Body of pancreas (tissue), 4 donors: ENCODE data around the gene KRT16. TPM values are rescaled to one million over a fixed set of nuclear protein-coding genes. Genes with fewer than 3 reads are reported as not detected.

ENCODE experiments used
- ATAC-seq: fragments of 150-250 bp; one replicate; pipeline ENCODE4 v1.9.1; 2016
- DNase-seq, 4 donors: peaks; one replicate each; pipeline ENCODE4 v3.0.0-alpha.2; 2019
- H3K27ac ChIP-seq, 4 donors: fragments of 200-600 bp; sonication (generic); 1 replicate in 3 of 4; 2 replicates in 1 of 4; pipeline versions ENCODE4 v1.5.1 to v1.6.1; 2016 to 2019; ENCODE audit warnings: mild to moderate bottlenecking in 1 of 4, mixed read lengths in 1 of 4, moderate library complexity in 1 of 4
- H3K27me3 ChIP-seq, 2 donors: fragments of 200-600 bp; sonication (generic); one replicate each; pipeline ENCODE4 v1.6.0; 2016; ENCODE audit warnings: mild to moderate bottlenecking in 1 of 2
- H3K36me3 ChIP-seq, 2 donors: fragments of 200-600 bp; sonication (generic); replicated peaks in 1 of 2; 2 replicates each; pipeline ENCODE4 v1.5.1; 2016; ENCODE audit warnings: low read depth in 2 of 2; ENCODE audit not compliant: insufficient read depth in 1 of 2
- H3K4me1 ChIP-seq: fragments of 200-600 bp; sonication (generic); one replicate; pipeline ENCODE4 v1.6.0; 2016
- H3K4me3 ChIP-seq, 2 donors: fragments of 200-600 bp; sonication (generic); 1 replicate in 1 of 2; 2 replicates in 1 of 2; pipeline ENCODE4 v1.5.1; 2016 to 2019
- H3K9me3 ChIP-seq, 3 donors: fragments of 200-600 bp; sonication (generic); 1 replicate in 2 of 3; 2 replicates in 1 of 3; pipeline ENCODE4 v1.5.1; 2016
- POLR2A ChIP-seq, 3 donors: fragments of 450-650 bp; IDR thresholded peaks; one replicate each; pipeline ENCODE4 v1.6.1; 2016; ENCODE audit warnings: antibody characterized with exemption in 3 of 3, mild to moderate bottlenecking in 2 of 3
- WGBS, 2 donors: methylation state at CpG; one replicate each; pipeline ENCODE4 v1.1.5; 2017; 5-methylcytosine and 5-hydroxymethylcytosine counted together
- intact Hi-C: fragments of 100-400 bp; cut with DNase I; formaldehyde crosslinking; loops from one replicate; pipeline ENCODE4 v1.15.1; 2023
- total RNA-seq, 2 donors: library from RNA; depleted of rRNA; stranded (reverse); fragments of >200 nt; gene quantifications; one replicate each; pipeline ENCODE4 v1.1.0, GENCODE V29; 2016
- TF ChIP-seq, protein P1 (sequence below), 7 experiments: fragments of 450-650 bp in 4 of 7; fragments of 200-600 bp in 3 of 7; sonication (generic) in 3 of 7; IDR thresholded peaks; one replicate each; pipeline ENCODE4 v1.5.1; 2016 to 2019; ENCODE audit warnings: antibody characterized with exemption in 7 of 7

Gene KRT16
- total RNA-seq, 2 donors from 2014 or later = 1.6 to 4.2 TPM

DNA sequence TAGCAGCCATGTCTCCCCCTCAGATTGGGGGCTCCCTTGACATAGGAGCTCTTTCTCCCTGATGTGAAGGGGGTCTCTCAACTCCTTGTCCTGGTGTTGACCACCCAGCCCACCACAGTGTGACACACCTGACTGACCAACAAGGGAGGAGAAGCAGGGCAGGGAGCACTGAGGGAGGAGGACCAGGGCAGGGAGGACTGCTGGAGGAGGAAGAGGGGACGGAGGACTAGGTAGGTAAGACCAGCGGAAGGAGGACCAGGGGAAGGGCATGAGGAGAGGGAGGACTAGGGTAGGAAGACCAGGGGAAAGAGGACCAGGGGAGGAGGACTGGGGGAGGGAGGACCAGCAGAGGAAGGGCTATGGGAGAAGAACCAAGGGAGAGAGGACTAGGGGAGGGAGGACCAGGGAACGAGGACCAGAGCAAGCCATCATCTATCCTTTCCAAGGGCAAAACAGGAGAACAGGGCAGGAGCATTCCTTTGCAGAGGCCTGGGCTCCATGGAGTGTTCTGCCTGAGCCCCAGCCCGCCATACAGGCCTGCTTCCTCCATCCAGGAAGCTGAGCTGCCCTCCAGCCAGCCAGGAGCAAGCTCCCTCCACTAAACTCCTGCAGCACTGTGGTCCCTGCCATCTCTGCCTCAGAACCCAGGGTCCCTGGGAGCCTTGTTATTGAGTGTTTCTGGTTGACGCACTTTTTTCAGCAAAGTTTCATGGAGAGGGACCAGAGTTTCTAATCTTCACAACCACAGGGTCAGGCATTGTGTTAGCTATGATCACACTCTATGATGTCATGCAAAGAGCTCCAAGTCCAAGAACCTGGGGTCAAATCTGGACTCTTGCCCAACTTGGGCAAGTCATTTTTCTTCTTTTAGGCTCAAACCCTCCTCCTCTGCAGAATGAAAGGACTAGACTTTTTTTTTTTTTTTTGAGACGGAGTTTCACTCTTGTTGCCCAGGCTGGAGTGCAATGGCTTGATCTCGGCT is 27.2 kb upstream of the KRT16 start:
- H3K36me3 ChIP-seq = no peaks in the 10 kb centered on the region
- H3K4me3 ChIP-seq = no peak overlapping the region
- H3K27me3 ChIP-seq = no peaks in the 10 kb centered on the region
- no peaks in the 10 kb centered on the region for H3K9me3 ChIP-seq
- H3K4me1 ChIP-seq = peaks cover 10% of the 10 kb centered on the region
- no peak overlapping the region for H3K27ac ChIP-seq
- no peak for DNase-seq
- no peak for TF ChIP-seq POLR2A (IDR thresholded peaks at IDR 0.05)
- TF ChIP-seq, protein P1, sequence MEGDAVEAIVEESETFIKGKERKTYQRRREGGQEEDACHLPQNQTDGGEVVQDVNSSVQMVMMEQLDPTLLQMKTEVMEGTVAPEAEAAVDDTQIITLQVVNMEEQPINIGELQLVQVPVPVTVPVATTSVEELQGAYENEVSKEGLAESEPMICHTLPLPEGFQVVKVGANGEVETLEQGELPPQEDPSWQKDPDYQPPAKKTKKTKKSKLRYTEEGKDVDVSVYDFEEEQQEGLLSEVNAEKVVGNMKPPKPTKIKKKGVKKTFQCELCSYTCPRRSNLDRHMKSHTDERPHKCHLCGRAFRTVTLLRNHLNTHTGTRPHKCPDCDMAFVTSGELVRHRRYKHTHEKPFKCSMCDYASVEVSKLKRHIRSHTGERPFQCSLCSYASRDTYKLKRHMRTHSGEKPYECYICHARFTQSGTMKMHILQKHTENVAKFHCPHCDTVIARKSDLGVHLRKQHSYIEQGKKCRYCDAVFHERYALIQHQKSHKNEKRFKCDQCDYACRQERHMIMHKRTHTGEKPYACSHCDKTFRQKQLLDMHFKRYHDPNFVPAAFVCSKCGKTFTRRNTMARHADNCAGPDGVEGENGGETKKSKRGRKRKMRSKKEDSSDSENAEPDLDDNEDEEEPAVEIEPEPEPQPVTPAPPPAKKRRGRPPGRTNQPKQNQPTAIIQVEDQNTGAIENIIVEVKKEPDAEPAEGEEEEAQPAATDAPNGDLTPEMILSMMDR (IDR thresholded peaks at IDR 0.05) = no peak
- 82 to 86% methylated on average over 7 of the region's 7 CpGs for WGBS, 2 donors
- intact Hi-C loops = no loop called here
- ATAC-seq = no peak

DNA sequence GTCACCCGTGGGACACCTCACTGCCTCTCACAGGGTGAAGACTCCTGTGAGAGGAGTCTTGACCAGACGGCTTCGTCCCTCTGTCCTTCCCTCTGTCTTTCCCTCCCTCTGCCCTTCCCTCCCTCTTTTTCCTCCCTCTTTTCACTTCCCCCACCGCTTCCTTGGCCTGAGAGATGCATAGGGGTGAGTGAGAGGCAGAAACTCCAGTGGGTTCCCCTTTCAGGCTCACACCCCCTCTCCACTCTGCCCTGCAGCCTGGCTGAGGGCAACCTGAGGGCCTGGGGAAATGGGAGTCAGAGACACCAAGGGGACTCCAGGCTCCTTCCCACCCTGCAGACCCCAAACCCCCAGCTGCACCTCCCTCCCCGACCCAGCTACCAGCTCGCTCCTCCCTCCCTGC is 26.4 kb upstream of the KRT16 start:
- H3K36me3 ChIP-seq = no peaks in the 10 kb centered on the region
- no peaks in the 10 kb centered on the region for H3K9me3 ChIP-seq
- ATAC-seq (no peak), DNase-seq (no peak)
- no peak overlapping the region for H3K27ac ChIP-seq
- intact Hi-C loops = no loop called here
- 81 to 92% methylated on average over 6 of the region's 6 CpGs for WGBS, 2 donors
- no peak overlapping the region for H3K4me3 ChIP-seq
- H3K27me3 ChIP-seq = no peaks in the 10 kb centered on the region
- peaks cover 14% of the 10 kb centered on the region for H3K4me1 ChIP-seq
- no peak for TF ChIP-seq POLR2A (IDR thresholded peaks at IDR 0.05)
- TF ChIP-seq, protein P1 (IDR thresholded peaks at IDR 0.05) = no peak

DNA sequence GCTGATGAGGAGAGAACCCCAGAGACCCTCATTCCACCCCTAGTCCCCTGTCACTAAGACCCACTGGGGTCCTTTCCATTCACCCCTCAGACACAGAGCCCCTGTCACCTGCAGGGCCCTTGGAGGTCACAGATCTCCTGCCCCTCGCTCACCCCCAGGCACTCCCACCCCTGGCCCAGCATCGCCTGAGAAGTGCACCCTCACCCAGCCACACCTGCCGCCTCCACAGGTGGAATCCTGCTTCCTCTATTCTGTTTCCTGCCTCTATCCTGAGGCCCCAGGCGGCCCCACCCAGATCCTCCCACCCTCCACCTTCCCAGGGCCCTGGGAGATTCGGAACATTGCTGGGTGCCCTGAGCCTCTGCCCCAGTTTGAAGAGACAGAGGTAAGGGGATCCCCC is 25.6 kb upstream of the KRT16 start:
- TF ChIP-seq POLR2A (IDR thresholded peaks at IDR 0.05) = no peak
- TF ChIP-seq, protein P1 (IDR thresholded peaks at IDR 0.05) = no peak
- intact Hi-C loops = no loop called here
- WGBS, 2 donors = 84 to 96% methylated on average over 4 to 5 of the region's 5 CpGs
- DNase-seq (no peak), ATAC-seq (no peak)
- H3K27me3 ChIP-seq = no peaks in the 10 kb centered on the region
- H3K27ac ChIP-seq = no peak overlapping the region
- no peaks in the 10 kb centered on the region for H3K36me3 ChIP-seq
- peaks cover 14% of the 10 kb centered on the region for H3K4me1 ChIP-seq
- H3K9me3 ChIP-seq = no peaks in the 10 kb centered on the region
- no peak overlapping the region for H3K4me3 ChIP-seq

DNA sequence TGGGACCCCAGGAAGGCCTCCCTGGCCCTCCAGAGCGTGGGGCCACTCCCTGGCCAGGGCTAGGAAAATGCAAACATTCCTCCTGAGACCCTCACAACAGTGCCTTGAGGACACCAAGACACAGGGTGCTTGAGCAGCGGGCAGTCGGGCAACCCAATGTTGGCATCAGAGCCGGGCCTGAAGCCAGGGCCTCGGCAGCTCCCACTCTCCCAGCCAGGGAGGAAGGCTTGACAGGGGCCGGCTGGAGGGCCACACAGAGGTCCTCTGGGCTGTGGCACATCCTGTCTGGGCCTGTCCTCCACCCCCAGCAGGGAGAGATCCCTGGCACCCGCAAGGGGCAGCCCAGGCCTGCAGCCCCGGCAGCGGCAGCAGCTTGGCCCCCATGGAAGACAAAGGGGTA is 24.1 kb upstream of the KRT16 start:
- Histone ChIP-seq H3K4me3 (no peak overlapping the region), H3K9me3 (no peaks in the 10 kb centered on the region), H3K4me1 (peaks cover 14% of the 10 kb centered on the region), H3K36me3 (no peaks in the 10 kb centered on the region), H3K27ac (no peak overlapping the region), H3K27me3 (no peaks in the 10 kb centered on the region)
- TF ChIP-seq, protein P1 (IDR thresholded peaks at IDR 0.05) = no peak
- intact Hi-C loops = no loop called here
- ATAC-seq (no peak), DNase-seq (no peak)
- 91 to 97% methylated on average over 5 to 7 of the region's 9 CpGs for WGBS, 2 donors
